Measurements from ENCODE around the gene MAP2K7. TPM values are rescaled to one million over a fixed set of nuclear protein-coding genes. Genes with fewer than 3 reads are reported as not detected.
A peak's percentile ranks its signal among the peaks of the same experiment; 100 is the strongest.

MAP2K7 gene
- 10 to 100 TPM; 23.1 to 47.8 (median 30.9) TPM for total RNA-seq

GRCh38 chr19:7903244-7904073 is at the start of gene MAP2K7:
TSS of gene MAP2K7 (plus strand) at chr19:7903877. CDS start at chr19:7903945, 68 bp downstream.
- TF ChIP-seq CTCF (IDR thresholded peaks at IDR 0.05) (no peak), POLR2A (IDR thresholded peaks at IDR 0.05) (peak in 1 of 2 donors; percentile 62)
- intact Hi-C loops (cut with DNase I; ENCODE audit: low total_unique reads) = no loop called here
- H3K4me3 ChIP-seq (ENCODE audit: low read depth, poor library complexity, severe bottlenecking) = peak within 1 kb of the TSS; percentile 76
- DNase-seq (ENCODE audit: low spot score in 2 of 2) = peak; percentile 99 to 100
- 0 to 2% methylated on average over 52 to 57 of the region's 89 CpGs for WGBS, 2 donors

- 90 to 91% methylated on average over 26 of the region's 26 CpGs for WGBS, 2 donors
- intact Hi-C loops (cut with DNase I; ENCODE audit: low total_unique reads) = loop anchor here (10.0 kb wide), 1 partner anchor 149 kb away; the partner anchor contains the start of gene ELAVL1
- TF ChIP-seq POLR2A (IDR thresholded peaks at IDR 0.05) (no peak), CTCF (IDR thresholded peaks at IDR 0.05) (no peak)
These were observed 48.1 kb upstream of the MAP2K7 start for GRCh38 chr19:7855426-7856108.

GRCh38 chr19:7856109-7856591 is 47.5 kb upstream of the MAP2K7 start:
- H3K4me3 ChIP-seq (ENCODE audit: low read depth, poor library complexity, severe bottlenecking) = no peak overlapping the region
- intact Hi-C loops (cut with DNase I; ENCODE audit: low total_unique reads) = loop anchor here (10.0 kb wide), 1 partner anchor 149 kb away; the partner anchor contains the start of gene ELAVL1
- TF ChIP-seq CTCF (IDR thresholded peaks at IDR 0.05) (no peak), POLR2A (IDR thresholded peaks at IDR 0.05) (no peak)
- DNase-seq (ENCODE audit: low spot score in 2 of 2) = no peak
- 80 to 84% methylated on average over 16 of the region's 16 CpGs for WGBS, 2 donors

More at GRCh38 chr19:7855426-7856108, 48.1 kb upstream of the MAP2K7 start:
- no peak overlapping the region for H3K4me3 ChIP-seq (ENCODE audit: low read depth, poor library complexity, severe bottlenecking)
- DNase-seq (ENCODE audit: low spot score in 2 of 2) = no peak

GRCh38 chr19:7856679-7857663 is 46.7 kb upstream of the MAP2K7 start:
- intact Hi-C loops (cut with DNase I; ENCODE audit: low total_unique reads) = loop anchor here (10.0 kb wide), 1 partner anchor 148 kb away; the partner anchor contains the start of gene ELAVL1
- WGBS, 2 donors = 88 to 89% methylated on average over 38 of the region's 38 CpGs
- no peak for DNase-seq (ENCODE audit: low spot score in 2 of 2)
- no peak for TF ChIP-seq CTCF (IDR thresholded peaks at IDR 0.05)
- TF ChIP-seq POLR2A (IDR thresholded peaks at IDR 0.05) = no peak
- no peak overlapping the region for H3K4me3 ChIP-seq (ENCODE audit: low read depth, poor library complexity, severe bottlenecking)

- TF ChIP-seq POLR2A (IDR thresholded peaks at IDR 0.05) = no peak
- TF ChIP-seq CTCF (IDR thresholded peaks at IDR 0.05) = no peak
- WGBS, 2 donors = 84 to 93% methylated on average over 5 to 7 of the region's 8 CpGs
- intact Hi-C loops (cut with DNase I; ENCODE audit: low total_unique reads) = loop anchor here (10.0 kb wide), 1 partner anchor 147 kb away; the partner anchor contains the start of gene ELAVL1
- DNase-seq (ENCODE audit: low spot score in 2 of 2) = no peak
- H3K4me3 ChIP-seq (ENCODE audit: low read depth, poor library complexity, severe bottlenecking) = no peak overlapping the region
These were observed 46.0 kb upstream of the MAP2K7 start for GRCh38 chr19:7857727-7858108.

Data from lower leg skin (tissue), 4 donors.